AG08396 (cell line): ENCODE data around the gene UBE2Q1.

ENCODE experiments used
- DNase-seq: peaks from one replicate; pipeline ENCODE4 v3.0.0; 2012; ENCODE audit warnings: low spot score, mixed read lengths

UBE2Q1 gene

DNA sequence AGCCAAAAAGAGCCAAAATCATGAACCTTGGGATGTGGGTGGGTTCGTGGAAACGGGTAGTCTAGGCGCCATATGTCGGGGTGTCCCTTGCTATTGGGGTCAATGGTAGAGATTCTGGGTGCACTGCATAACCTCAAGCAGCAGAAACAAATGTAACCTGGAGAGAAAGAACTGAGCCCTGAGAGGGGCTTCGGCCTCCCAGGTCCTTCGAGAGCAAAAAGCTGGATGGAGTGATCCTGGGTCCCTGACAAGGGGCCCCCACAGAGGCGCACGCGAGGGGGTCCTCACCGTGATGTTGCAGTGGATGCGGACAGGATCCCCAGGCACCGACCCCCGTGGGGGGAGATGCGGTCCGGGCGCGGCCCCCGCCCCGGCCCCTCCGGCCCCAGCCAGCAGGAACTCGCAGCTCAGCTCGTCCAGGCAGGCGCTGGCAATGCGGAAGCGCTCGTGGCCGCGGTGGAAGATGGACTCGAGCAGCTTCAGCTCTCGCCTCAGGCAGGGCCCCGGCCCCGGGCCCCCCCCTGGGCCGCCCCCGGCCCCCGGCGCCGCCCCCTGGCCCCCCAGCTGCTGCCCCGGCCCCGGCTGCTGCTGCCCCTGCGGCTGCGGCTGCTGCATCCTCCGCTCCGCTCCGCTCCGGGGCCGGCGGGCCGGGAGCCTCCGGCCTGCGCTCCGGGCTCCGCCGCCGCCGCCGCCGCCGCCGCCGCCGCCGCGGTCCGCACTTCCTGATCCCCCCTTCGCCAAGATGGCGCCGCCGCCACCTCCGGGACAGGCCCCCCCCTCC lies at the start of gene UBE2Q1:
Gene UBE2Q1, minus strand, starts transcription at position 724 of the 781 bp plus-strand sequence. Its CDS starts 109 bp downstream, at position 615.
- DNase-seq = peak; percentile 47

DNA sequence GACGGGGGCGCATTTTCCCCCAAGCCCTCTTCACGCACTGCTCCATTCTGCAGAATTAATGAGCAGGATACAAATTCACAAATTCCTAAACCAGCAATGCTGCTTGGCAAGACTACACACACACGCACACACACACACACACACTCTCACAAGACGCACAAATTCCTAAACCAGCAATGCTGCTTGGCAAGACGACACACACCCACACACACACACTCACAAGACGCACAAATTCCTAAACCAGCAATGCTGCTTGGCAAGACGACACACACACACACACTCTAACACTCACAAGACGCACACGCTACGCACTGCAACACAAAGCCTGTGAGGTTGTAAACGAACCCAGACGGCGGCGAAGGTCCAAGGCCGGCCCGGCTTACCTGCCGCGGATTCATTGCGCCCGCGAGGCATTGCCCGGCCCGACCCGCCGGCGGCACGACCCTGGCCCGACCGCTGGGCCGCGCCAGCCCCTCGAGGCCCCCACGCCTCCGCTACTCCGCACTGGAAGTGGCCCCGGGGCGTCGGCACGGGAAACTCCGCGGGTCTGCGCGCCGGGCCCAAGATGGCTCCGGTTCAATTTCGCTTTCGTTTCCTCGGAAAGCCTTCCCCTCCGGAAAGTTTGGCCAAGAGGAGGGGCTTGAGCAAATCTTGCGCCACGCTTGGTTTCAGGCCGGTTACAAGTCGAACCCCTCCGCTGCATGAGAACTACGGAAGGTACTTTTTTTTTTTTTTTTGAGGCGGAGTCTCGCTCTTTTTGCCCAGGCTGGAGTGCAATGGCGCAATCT lies 49.3 kb upstream of the UBE2Q1 start, which contains the start of gene ADAR:
Gene ADAR, minus strand, starts transcription at position 578 of the 788 bp plus-strand sequence. Its CDS starts 180 bp downstream, at position 398.
- peak; percentile 90 for DNase-seq

GRCh38 chr1:154607106-154607608 lies 48.7 kb upstream of the UBE2Q1 start:
- no peak for DNase-seq

GRCh38 chr1:154605534-154605933 lies 47.1 kb upstream of the UBE2Q1 start:
- no peak for DNase-seq

DNA sequence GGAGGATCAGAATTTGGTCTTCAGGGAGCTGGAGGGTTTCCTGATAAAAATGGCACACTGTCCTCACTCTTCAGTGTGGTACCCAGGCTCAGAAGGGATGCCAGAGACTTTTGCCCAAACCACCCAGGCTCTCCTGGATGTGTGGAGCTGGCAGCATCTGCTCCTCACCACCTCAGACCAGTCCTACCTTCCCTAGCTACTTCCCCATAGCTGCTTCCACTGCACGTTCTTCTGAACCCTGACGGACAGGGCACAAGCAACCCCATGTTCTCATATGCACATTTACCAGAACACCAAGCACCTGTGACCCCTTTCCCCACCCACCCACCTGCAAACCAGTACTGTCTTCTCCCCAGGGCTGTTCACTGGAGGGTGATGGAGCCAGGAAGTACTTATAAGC lies 44.9 kb upstream of the UBE2Q1 start:
- DNase-seq = no peak

DNA sequence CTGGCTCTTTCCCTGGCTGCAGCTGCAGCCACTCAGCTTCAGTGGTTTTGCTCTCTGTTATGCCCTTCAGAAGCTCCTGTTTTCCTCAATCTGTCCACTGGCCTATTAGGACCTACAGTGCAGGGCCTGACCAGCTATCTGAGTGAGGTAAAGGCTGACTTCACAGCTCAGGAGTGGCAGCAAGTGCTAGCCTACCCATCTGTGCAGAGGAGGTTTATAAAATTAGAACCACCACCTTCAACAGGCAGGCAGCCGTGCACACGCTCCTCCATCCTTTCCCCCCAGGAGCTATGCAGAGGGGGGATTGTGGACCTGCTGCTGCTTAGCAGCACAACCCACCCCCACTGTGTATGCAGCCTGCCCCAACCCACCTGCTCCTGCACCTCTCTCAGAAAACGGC lies 41.2 kb upstream of the UBE2Q1 start:
- no peak for DNase-seq

DNA sequence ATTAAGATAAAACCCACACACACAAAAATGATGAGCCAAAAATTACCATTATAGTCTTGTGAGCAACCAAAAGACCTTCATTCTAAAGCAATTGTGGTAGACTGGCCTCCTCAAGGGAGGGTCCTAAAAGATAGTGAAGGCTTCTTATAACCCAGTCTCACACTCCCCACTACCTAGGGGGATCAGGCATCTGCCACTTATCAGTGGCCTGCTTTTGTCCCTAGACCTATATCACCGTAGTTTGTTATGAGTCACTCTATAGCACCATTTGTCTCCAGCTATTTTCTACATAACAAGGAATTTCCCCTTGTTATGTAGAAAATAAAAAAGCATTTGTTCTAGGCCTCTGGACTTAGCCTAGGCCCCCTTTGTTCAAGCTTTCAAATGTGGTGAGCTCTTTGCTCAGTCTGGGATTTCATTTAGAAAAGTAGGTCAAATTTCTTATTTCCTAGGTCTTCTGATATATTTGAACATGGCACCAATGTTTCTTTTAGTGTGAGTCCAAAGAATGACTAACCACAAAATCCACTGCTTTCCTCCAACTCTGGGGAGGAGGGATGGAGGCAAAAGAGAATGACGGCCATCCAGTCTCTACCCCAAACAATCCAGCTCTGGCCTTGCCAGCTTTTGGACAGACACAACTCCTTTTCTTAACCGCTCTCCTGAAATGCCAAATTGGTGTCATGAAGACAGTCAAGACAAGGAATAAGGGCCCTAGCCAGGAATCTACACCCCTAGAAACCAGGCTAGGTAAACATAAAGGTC lies 40.6 kb upstream of the UBE2Q1 start:
- no peak for DNase-seq

DNA sequence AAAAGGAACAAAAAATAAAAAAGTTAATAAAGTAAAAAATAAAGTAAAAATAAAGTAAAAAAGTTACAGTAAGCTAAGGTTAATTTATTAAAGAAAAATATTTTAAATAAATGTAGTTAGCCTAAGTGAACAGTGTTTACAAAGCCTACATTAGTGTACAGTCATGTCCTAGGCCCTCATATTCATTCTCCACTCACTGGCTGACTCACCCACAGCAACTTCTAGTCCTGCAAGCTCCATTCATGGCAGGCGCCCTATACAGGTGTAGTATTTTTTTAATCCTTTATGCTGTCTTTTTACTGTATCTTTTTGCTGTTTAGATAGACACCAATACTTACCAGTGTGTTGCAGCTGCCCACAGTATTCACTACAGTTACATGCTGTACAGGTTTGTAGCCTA lies 37.2 kb upstream of the UBE2Q1 start:
- DNase-seq = no peak

- DNase-seq = no peak
Observed at GRCh38 chr1:154594811-154595210, 36.3 kb upstream of the UBE2Q1 start.

GRCh38 chr1:154593390-154593789 lies 34.9 kb upstream of the UBE2Q1 start:
- no peak for DNase-seq

DNA sequence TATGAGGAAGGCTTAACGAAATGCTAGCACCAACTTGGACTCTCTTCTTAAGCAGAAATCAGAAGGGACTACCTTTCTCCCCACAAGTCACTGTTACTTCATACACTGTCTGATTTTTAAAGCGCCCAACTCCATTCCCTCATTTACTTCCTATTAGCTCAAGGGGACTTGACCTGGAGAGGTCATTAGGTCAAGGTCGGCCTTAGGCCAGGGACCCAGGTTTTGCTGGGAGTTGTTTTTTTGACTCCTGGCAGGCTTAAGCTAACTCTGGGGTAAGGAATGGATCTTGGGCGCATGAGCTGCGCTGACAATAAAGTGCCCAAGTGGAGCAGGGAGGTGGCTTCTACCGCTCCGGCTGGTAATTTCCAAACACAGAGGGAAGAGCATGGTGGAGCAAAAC lies 32.7 kb upstream of the UBE2Q1 start:
- no peak for DNase-seq

GRCh38 chr1:154590756-154591155 lies 32.3 kb upstream of the UBE2Q1 start:
- DNase-seq = no peak

DNA sequence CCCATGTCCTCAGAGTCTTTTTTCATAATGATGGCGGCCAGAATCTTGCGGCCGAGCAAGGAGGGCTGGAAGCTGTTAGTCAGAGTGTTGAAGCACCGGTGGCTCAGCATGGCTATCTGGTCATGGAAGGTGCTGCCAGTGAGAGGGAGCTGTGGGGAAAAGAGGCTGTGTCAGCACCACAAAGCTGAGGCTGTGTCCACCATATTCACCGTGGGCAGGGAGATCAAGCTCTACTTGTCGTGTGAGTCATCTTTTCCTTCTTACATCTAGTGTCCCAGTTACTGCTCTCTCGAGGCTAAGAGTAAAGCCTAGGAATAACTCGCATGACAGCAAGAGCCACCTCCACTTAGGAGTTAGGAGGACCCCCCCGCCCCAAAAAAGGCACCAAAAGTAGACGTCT lies 31.3 kb upstream of the UBE2Q1 start:
- no peak for DNase-seq

DNA sequence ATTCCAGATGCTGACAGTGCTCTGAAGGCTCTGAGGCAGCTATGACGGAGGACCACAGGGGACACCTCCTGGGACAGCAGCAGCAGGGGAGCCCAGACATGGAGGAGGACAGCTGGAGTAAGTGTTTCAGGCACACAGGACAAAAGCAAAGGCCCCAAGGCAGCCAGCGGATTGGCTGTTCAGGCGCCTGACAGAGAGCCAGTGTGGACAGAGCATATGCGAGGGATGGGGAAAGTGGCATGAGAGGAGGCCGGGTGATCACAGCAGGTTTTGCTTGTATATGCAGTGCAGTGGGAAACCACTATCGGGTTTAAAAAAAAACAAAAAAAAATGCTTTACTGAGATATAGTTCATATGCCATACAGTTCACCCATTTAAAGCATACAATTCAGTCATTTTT lies 28.2 kb upstream of the UBE2Q1 start:
- no peak for DNase-seq

- DNase-seq = no peak
Observed at GRCh38 chr1:154586231-154586630, 27.8 kb upstream of the UBE2Q1 start.

DNA sequence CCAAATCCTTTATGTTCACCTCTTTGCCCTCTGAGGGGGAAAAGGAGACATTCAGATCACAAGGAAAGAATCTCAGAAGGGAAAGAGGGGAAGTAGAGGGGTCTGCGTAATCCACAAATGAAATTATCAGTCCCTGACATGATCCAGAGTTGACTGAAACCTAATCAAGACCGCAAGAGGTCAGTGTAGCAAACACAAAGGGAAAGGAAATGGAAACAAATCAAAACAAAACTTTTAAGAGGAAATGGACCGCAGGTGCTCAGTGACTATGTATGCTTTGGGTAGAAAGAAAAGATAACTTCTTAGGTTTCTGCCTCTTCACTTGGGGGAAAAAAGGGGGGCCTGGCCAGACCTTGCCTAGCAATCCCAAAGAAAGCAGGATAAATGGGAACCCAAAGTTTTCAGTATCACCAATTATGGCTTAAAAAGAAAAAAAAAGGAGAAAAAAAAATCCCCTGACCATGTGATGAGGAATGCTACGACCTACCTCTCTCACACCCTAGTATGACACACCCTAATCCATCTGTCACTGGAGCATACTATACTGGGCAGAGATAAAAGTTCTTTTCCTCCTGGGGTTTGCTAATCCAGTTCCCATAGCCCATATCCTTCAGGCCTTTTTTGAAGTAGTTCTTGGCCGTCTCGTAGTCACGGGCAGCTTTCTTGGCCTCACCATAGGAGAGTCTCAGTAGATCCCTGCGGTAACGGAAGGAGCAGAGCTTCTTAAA lies 26.0 kb upstream of the UBE2Q1 start:
- DNase-seq = no peak

DNA sequence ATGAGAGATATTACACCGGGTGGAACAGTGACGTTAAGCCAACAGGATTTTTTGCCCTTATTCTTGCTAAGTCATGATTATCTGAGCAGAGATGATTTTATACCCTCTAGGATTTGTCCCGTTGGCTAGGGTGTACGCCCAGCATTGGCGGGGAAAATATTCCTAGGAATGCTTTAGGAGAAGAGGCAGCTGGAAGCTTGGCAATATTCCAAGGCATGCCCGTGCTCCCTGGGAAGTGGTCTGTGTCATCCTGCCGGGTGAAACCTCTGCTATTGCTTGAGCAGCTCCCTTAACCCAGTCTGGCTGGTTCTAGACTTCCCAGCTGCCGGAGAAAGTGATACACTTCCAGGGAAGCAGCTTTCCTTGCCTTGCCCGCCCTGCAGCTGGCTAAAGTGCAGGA lies 25.3 kb upstream of the UBE2Q1 start:
- DNase-seq = no peak

- DNase-seq = no peak
Observed at GRCh38 chr1:154582885-154583284, 24.4 kb upstream of the UBE2Q1 start.

DNA sequence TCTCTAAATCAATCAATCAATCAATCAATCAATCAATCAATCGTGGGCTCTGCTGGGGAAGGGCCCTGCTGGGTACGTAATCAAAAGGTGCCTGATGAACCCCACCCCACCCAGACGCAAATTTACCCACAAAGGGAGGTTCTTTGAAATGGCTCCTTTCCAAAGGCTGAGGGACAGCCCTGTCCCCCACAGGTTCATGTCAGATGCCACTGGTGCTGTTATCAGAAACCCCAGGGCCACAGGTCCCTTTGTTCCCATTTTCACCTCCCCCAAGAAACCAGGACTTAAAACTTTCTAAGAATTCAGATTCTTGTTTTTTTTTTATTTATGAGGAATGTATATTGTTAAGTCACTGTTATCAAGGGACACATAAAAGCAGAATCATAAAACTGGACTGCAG lies 23.3 kb upstream of the UBE2Q1 start:
- no peak for DNase-seq

GRCh38 chr1:154579374-154579773 lies 20.9 kb upstream of the UBE2Q1 start:
- DNase-seq = no peak

DNA sequence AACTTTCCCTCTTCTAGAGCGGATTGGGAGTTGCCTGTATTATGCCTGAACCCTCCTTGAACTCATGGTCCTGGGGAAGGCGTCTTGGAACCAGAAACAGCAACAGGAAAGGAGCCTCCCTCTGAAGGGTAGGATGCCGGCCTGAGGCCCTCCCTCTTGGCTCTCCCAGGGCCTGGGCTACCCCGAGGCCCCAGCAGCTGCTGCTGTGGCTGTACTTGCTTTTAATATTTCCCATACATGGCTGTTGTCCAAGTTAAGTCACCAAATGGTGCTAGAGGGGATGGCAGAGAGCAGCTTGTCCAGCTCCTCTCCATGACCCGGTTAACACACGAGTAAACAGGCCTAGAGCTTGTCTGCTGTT lies 19.6 kb upstream of the UBE2Q1 start:
- no peak for DNase-seq
